ENCODE data around the gene CD19. TPM values are rescaled to one million over a fixed set of nuclear protein-coding genes. Genes with fewer than 3 reads are reported as not detected.
"Not testable (repeated sequence)": the region's sequence is repeated elsewhere in the genome, so short reads cannot be mapped to it uniquely, and the experiment has no call there.

The CD19 gene
- total and polyA plus RNA-seq, 2 donors (not counting 1 experiment from before 2014, with no cell fraction given) = under 0.01 to 0.05 TPM

DNA sequence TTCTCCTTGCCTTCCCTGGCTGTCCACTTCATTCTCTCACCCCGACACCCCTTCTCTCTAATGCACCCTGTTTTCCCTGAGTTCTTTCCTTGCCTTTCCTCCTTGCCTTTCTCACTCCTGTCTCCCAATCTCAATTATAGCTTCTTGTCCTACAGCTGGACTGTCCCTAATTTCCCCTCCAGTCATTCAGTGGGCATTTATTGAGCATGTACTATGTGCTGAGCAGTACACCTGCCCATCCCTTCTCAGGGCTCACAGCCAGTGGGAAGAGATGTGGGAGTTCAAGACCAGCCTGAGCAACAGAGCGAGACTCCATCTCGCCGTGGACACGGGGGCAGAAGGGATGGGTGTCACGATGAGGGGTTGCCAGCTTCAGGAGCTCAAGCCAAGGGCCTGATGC, 47.7 kb upstream of the CD19 start:
- no peaks in the 10 kb centered on the region for H3K27me3 ChIP-seq (ENCODE audit: control insufficient read depth, insufficient read depth, low read length)
- no peak overlapping the region for H3K27ac ChIP-seq (ENCODE audit: insufficient read depth, low read length)
- no peaks in the 10 kb centered on the region for H3K79me2 ChIP-seq (ENCODE audit: control insufficient read depth, insufficient read depth, low read length)
- no peak overlapping the region for H3K4me3 ChIP-seq (replicated peaks in 1 of 4; ENCODE audit: control extremely low read depth in 1 of 4, insufficient read depth in 1 of 4, low read depth in 3 of 4, low read length in 4 of 4)
- H3K9ac ChIP-seq (ENCODE audit: insufficient read depth, low read length) = no peak overlapping the region
- TF ChIP-seq, protein P1, sequence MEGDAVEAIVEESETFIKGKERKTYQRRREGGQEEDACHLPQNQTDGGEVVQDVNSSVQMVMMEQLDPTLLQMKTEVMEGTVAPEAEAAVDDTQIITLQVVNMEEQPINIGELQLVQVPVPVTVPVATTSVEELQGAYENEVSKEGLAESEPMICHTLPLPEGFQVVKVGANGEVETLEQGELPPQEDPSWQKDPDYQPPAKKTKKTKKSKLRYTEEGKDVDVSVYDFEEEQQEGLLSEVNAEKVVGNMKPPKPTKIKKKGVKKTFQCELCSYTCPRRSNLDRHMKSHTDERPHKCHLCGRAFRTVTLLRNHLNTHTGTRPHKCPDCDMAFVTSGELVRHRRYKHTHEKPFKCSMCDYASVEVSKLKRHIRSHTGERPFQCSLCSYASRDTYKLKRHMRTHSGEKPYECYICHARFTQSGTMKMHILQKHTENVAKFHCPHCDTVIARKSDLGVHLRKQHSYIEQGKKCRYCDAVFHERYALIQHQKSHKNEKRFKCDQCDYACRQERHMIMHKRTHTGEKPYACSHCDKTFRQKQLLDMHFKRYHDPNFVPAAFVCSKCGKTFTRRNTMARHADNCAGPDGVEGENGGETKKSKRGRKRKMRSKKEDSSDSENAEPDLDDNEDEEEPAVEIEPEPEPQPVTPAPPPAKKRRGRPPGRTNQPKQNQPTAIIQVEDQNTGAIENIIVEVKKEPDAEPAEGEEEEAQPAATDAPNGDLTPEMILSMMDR (conservative IDR thresholded peaks at IDR 0.05 in 1 of 2, IDR thresholded peaks at IDR 0.05 in 1 of 2; ENCODE audit: low read depth in 1 of 2, low read length in 2 of 2) = no peak
- no peak for TF ChIP-seq EZH2 (IDR thresholded peaks at IDR 0.05; ENCODE audit: low read length, missing control alignments)
- no peaks in the 10 kb centered on the region for H4K20me1 ChIP-seq (ENCODE audit: control insufficient read depth, extremely low read depth, insufficient read depth, low read length)
- no peak for DNase-seq (ENCODE audit: low read depth in 2 of 2)
- peaks cover 4% of the 10 kb centered on the region for H3K4me1 ChIP-seq (ENCODE audit: control insufficient read depth, extremely low read depth, insufficient read depth, low read length)
- H3K4me2 ChIP-seq (ENCODE audit: extremely low read depth, insufficient read depth, low read length) = no peak overlapping the region
- H3K9me3 ChIP-seq (ENCODE audit: control insufficient read depth, insufficient read depth, low read depth, low read length) = no peaks in the 10 kb centered on the region
- H3K36me3 ChIP-seq (ENCODE audit: control insufficient read depth, insufficient read depth, low read length) = no peaks in the 10 kb centered on the region
- no peak overlapping the region for H2AFZ ChIP-seq (ENCODE audit: low read length)

DNA sequence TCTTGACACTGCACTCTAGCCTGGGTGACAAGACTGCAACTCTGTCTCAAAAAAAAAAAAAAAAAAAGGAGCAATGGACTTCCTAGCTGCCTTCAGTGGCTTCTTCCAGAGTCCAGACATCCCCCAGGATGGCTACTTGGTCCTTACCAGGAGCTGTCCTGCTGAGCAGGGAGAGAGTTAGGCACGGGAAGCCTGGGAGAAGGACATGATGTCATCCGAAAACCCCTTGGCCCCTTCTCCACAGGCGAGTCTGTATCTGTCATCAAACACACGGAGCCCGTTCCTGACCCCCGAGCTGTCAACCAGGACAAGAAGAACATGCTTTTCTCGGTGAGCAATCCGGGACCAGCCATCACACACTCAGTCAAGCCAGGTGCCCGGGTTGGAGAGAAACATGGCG, 44.8 kb upstream of the CD19 start:
- no peaks in the 10 kb centered on the region for H3K27me3 ChIP-seq (ENCODE audit: control insufficient read depth, insufficient read depth, low read length)
- no peaks in the 10 kb centered on the region for H3K79me2 ChIP-seq (ENCODE audit: control insufficient read depth, insufficient read depth, low read length)
- no peaks in the 10 kb centered on the region for H4K20me1 ChIP-seq (ENCODE audit: control insufficient read depth, extremely low read depth, insufficient read depth, low read length)
- no peaks in the 10 kb centered on the region for H3K4me1 ChIP-seq (ENCODE audit: control insufficient read depth, extremely low read depth, insufficient read depth, low read length)
- H3K27ac ChIP-seq (ENCODE audit: insufficient read depth, low read length) = no peak overlapping the region
- H3K4me2 ChIP-seq (ENCODE audit: extremely low read depth, insufficient read depth, low read length) = no peak overlapping the region
- no peak for DNase-seq (ENCODE audit: low read depth in 2 of 2)
- TF ChIP-seq EZH2 (IDR thresholded peaks at IDR 0.05; ENCODE audit: low read length, missing control alignments) = no peak
- TF ChIP-seq, protein P1 (conservative IDR thresholded peaks at IDR 0.05 in 1 of 2, IDR thresholded peaks at IDR 0.05 in 1 of 2; ENCODE audit: low read depth in 1 of 2, low read length in 2 of 2) = no peak
- H3K4me3 ChIP-seq (replicated peaks in 1 of 4; ENCODE audit: control extremely low read depth in 1 of 4, insufficient read depth in 1 of 4, low read depth in 3 of 4, low read length in 4 of 4) = no peak overlapping the region
- H2AFZ ChIP-seq (ENCODE audit: low read length) = no peak overlapping the region
- no peak overlapping the region for H3K9ac ChIP-seq (ENCODE audit: insufficient read depth, low read length)
- no peaks in the 10 kb centered on the region for H3K9me3 ChIP-seq (ENCODE audit: control insufficient read depth, insufficient read depth, low read depth, low read length)
- no peaks in the 10 kb centered on the region for H3K36me3 ChIP-seq (ENCODE audit: control insufficient read depth, insufficient read depth, low read length)

DNA sequence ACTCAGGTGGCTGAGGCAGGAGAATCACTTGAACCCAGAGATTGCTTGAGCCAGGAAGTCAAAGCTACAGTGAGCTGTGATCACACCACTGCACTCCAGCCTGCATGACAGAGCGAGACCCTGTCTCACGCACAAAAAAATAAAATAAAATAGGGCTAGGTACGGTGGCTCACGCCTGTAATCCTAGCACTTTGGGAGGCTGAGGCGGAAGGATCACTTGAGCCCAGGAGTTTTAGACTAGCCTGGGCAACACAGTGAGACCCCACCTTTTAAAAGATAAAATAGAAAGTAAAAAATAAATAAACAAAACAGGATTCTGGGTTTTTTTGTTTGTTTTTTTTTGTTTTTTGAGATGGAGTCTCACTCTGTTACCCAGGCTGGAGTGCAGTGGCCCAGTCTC, 41.4 kb upstream of the CD19 start:
- H3K27me3 ChIP-seq (ENCODE audit: control insufficient read depth, insufficient read depth, low read length); DNase-seq (ENCODE audit: low read depth in 2 of 2); H3K9me3 ChIP-seq (ENCODE audit: control insufficient read depth, insufficient read depth, low read depth, low read length); H3K79me2 ChIP-seq (ENCODE audit: control insufficient read depth, insufficient read depth, low read length); H3K4me2 ChIP-seq (ENCODE audit: extremely low read depth, insufficient read depth, low read length); H3K36me3 ChIP-seq (ENCODE audit: control insufficient read depth, insufficient read depth, low read length); H3K4me3 ChIP-seq (replicated peaks in 1 of 4; ENCODE audit: control extremely low read depth in 1 of 4, insufficient read depth in 1 of 4, low read depth in 3 of 4, low read length in 4 of 4); H3K27ac ChIP-seq (ENCODE audit: insufficient read depth, low read length); H4K20me1 ChIP-seq (ENCODE audit: control insufficient read depth, extremely low read depth, insufficient read depth, low read length); H3K9ac ChIP-seq (ENCODE audit: insufficient read depth, low read length); H3K4me1 ChIP-seq (ENCODE audit: control insufficient read depth, extremely low read depth, insufficient read depth, low read length); H2AFZ ChIP-seq (ENCODE audit: low read length): not testable (repeated sequence)
